HG03135 (cell line): ENCODE measurements around the gene PIK3R4.

Experiments used
- ATAC-seq: cut with Tn5 transposase; IDR thresholded peaks from one replicate; pipeline ENCODE4 v1.9.1; 2021; ENCODE audit warnings: mild to moderate bottlenecking, moderate library complexity; ENCODE audit not compliant: unreplicated experiment

Gene PIK3R4

DNA sequence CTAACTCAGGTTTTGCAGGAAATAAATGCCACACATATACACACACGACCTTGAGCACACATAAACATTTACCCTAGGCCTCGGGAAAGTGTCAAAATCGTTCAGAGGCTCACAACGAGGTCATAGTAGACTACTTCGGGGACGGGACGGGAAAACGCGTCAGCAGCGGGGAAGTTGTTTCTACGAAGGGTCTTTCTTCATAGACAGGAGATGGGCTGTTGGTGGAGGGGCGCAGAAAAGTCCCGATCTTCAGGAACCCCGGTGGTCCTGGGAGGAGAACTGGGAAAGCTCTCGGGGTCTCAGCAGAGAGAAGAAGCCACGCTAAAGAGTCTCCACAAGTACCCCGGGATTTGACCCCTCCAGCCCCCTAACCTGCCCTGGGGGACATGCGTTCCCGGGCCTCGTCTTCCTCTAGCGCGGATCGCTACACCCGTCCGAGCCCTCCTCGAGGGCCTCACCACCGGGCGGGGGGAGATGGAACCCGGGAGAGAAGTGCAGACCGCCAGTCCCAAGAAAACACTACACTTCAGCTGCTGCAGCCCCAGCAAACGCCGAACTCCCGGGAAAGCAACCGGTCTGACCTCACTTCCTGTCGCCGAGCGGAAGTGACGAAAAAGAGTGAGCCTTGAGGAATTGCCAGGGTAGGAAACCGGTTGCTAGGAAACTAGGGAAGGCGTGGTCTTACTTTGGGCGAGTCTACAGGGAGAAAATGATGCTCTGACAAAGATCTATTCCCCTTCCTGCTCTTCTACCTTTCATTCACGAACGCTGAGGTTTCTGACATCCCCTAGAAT is at the start of gene PIK3R4:
PIK3R4 (minus strand) TSS at position 584 of the 794 bp plus-strand sequence. CDS start 1,611 bp downstream, outside the sequence.
- ATAC-seq = peak; percentile 87

DNA sequence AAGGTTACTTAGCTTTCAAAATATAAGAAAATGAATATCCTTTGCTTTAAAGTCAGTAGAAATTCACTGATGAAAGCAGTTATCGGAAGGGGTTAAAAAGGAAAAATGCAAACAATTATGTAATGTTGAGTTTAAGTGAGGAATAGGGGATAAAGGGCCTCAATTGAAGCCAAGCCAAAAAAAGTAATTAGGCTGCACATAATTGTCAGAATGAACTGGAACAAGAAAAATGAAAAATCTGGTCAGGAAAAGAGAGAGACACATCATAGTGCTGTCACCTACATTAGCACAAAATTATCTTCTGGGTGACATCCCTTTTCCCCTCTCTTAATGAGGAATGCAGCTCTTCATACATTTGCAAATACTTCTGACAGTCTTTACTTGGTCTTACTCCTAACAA is 48.8 kb upstream of the PIK3R4 start:
- ATAC-seq = no peak

GRCh38 chr3:130792246-130792645 is 45.6 kb upstream of the PIK3R4 start:
- no peak for ATAC-seq

GRCh38 chr3:130789782-130790322 is 43.2 kb upstream of the PIK3R4 start:
- ATAC-seq = no peak

GRCh38 chr3:130787422-130788068 is 40.9 kb upstream of the PIK3R4 start:
- no peak for ATAC-seq

DNA sequence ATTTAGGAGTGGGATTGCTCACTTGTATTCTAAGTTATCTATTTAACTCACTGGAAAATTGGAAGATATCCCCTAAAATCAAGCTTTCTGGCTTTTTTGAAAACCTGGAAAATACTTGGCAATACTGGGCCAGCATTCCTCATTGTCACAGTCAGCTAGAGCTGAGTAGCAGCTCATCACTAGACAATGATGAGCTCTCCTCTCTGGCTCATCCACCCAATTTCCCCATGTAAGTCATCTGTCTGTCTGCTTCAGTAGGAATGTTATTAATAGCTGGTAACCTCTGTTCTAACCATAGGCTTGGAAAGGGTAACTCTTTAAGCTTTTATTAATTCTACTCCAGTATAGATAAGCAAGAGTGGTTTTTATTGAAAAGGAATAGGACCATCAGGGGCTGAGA is 39.7 kb upstream of the PIK3R4 start:
- ATAC-seq = no peak

DNA sequence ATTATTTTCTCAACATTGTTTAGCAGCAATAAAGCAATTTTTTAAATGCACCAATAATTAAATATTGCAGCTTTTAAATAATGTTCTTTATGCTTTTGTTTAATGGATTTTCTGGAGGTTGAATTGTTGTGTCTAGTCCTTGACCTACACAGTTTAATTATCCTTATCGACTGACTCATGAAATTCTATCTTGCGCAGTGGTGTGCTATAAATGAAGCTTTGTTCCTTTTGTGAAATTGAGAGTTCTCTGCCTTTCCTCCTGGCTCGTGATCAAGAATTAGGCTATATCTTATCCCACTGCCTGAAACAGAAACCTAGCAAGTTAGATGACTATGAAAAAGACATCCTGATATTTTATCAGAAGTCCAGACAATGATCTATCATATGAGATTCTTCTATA is 37.0 kb upstream of the PIK3R4 start:
- no peak for ATAC-seq

GRCh38 chr3:130779486-130779885 is 32.9 kb upstream of the PIK3R4 start:
- peak; percentile 17 for ATAC-seq

- ATAC-seq = peak; percentile 84
Observed at GRCh38 chr3:130779031-130779430, 32.4 kb upstream of the PIK3R4 start.

DNA sequence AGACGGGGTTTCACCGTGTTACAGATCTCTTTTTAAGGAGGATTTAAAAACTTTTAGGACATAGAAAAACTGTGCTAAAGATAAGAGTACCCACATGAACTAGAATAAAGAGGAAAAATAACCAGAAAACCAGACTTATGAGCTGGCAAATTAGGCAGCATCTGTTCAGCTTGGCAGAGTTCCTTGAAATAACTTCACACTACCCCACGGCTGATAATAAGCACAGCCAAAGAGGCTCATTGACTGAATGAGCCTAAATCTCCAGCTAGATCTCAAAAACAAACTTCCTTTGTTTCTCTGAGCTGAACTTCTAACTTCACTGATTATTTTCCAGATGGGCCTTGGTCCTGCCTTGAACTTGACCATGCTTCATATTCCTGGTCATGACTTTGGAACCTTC is 26.7 kb upstream of the PIK3R4 start:
- no peak for ATAC-seq

- ATAC-seq = no peak
Observed at GRCh38 chr3:130772129-130772528, 25.5 kb upstream of the PIK3R4 start.

DNA sequence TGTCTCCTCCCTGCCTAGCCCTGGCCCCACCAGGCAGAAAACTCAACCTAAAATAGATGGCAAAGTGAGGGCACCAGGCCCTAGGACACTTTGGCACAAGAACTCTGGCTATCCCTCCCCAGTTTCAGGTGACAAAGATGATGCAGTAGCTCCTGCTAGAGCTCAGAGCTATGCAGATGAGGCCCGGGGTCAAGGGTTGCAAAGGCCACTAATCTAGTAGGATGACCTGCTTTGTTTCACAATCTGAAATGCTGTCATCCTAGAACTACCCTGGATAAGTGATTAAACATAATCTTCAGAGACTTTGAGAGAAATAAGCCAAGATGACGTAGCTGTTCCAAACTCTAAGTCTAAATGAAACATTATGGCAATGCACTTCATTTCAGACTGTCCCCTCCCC is 24.0 kb upstream of the PIK3R4 start:
- ATAC-seq = no peak

GRCh38 chr3:130761730-130762311 is 15.2 kb upstream of the PIK3R4 start:
- no peak for ATAC-seq

DNA sequence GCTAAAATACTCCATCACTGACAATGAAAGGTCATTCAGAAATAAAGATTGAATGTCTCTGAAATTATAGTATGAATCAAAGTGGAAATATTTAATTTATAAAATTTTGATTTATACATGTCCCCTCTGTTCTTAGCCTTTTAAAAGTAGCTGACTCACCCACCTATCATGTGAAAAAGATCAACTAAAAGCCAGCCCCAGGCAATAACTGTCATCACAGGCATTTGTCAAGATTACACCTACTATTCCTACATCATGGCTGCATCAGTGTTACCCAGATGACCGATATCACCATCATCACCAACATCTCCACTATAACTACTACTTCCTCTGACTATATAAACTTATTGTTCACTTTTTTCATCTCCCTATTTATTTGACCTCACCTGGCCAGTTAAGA is 14.3 kb upstream of the PIK3R4 start:
- no peak for ATAC-seq

DNA sequence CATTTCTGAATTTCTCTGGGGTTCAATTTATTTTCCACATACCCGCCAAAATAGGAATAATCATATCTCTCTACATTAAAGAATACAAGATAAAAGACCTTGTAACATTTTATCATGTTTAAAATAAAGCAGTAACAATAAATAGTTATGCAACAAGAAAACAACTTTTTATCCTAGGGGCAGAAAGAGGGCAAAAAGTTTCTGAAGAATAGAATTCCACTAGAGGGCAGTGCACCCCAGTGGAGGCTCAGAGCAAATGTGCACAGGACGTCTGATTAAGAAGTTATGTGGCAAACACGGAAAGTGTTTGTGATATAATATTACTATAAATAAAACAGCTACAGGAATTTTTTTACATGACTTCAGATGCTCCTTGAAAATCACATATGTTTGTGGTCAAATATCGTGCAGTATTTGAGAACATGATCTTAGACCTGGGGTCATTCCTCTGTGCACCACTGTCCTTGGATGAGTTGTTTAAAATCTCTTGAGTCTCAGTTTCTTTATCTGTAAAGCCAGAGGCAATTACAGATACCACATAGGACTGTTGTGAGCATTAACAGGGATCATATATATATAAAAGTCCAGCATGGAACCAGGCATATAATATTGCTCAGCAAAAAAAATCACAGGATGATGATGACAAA is 13.2 kb upstream of the PIK3R4 start:
- ATAC-seq = no peak

GRCh38 chr3:130758624-130759369 is 12.2 kb upstream of the PIK3R4 start:
- ATAC-seq = no peak

DNA sequence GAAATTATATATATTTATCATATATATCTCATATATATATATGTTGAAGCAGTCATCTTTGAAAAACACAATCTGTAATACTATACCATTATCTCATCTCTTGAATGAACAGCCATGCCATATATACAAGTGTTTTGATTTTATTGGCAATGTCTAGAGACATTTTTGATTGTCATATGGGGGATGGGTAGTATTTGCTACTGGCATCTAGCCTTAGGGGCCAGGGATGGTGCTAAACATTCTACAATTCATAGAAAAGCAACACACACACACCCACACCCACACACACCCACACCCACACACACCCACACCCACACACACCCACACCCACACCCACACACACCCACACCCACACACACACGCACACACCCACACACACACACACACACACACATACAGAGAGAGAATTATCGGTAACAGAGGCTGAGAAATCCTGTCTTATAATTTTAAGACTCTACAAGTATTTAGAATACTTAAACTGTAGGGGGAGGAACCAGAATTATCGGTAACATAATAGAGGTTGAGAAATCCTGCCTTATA is 11.1 kb upstream of the PIK3R4 start:
- ATAC-seq = no peak

GRCh38 chr3:130755666-130756065 is 9.0 kb upstream of the PIK3R4 start:
- ATAC-seq = no peak

DNA sequence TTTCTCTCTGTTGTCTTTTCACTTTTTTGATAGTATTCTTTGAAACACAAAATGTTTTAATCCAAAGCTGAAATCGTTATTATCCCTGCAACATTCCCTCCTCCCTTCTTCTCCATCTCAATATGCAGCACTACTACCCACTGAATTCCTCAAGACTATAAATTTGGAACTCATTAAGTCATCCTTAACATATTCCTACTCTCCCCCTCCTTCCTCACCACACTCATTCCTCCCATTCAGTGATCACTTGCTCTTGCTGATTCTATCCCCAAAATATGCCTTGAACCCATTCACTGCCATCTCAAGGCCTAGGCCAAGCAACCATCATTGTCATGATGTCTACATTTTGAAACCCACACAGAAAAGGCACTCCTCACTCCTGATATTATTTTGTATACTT is 2.4 kb upstream of the PIK3R4 start:
- ATAC-seq = no peak

GRCh38 chr3:130748467-130748861 is 1.8 kb upstream of the PIK3R4 start:
- ATAC-seq = no peak
